Gastroesophageal sphincter (tissue), 4 donors: ENCODE results near the gene CRYBG1. TPM values are rescaled to one million over a fixed set of nuclear protein-coding genes. Genes with fewer than 3 reads are reported as not detected.
"Not testable (repeated sequence)": the region's sequence is repeated elsewhere in the genome, so short reads cannot be mapped to it uniquely, and the experiment has no call there.

Experiments used
- ATAC-seq: fragments of 150-250 bp; one replicate; pipeline ENCODE4 v1.9.1; 2016; ENCODE audit warnings: mild to moderate bottlenecking, moderate library complexity
- H3K27ac ChIP-seq, 4 donors: fragments of 200-600 bp; sonication (generic) in 3 of 4; 1 replicate in 3 of 4; 2 replicates in 1 of 4; pipeline ENCODE4 v1.5.1; 2016 to 2019
- H3K27me3 ChIP-seq: fragments of 200-600 bp; sonication (generic); one replicate; pipeline ENCODE4 v1.5.1; 2019
- H3K36me3 ChIP-seq, 2 donors: fragments of 200-600 bp; sonication (generic); one replicate each; pipeline ENCODE4 v1.5.1; 2019; ENCODE audit warnings: control low read depth in 1 of 2
- H3K4me1 ChIP-seq, 3 donors: fragments of 200-600 bp; sonication (generic); 1 replicate in 2 of 3; 2 replicates in 1 of 3; pipeline ENCODE4 v1.5.1; 2016 to 2019; ENCODE audit warnings: control low read depth in 2 of 3
- H3K4me3 ChIP-seq, 2 donors: fragments of 200-600 bp; sonication (generic); one replicate each; pipeline ENCODE4 v1.5.1; 2019; ENCODE audit warnings: mild to moderate bottlenecking in 1 of 2, moderate library complexity in 1 of 2
- H3K9me3 ChIP-seq, 3 donors: fragments of 200-600 bp; sonication (generic); one replicate each; pipeline ENCODE4 v1.5.1; 2017 to 2019; ENCODE audit warnings: control low read depth in 2 of 3
- CTCF ChIP-seq, 4 experiments: fragments of 200-600 bp in 2 of 4; fragments of 450-650 bp in 2 of 4; sonication (generic) in 1 of 4; IDR thresholded peaks; one replicate each; pipeline ENCODE4 v1.5.1; 2017 to 2019; ENCODE audit warnings: antibody characterized with exemption in 4 of 4, mild to moderate bottlenecking in 2 of 4, moderate library complexity in 2 of 4
- EP300 ChIP-seq: sonication (generic); formaldehyde crosslinking; IDR thresholded peaks from one replicate; pipeline ENCODE4 v1.6.1; 2017; ENCODE audit warnings: antibody characterized with exemption, mild to moderate bottlenecking
- POLR2A ChIP-seq, 2 donors: fragments of 450-650 bp; IDR thresholded peaks; one replicate each; pipeline ENCODE4 v1.6.1; 2017; ENCODE audit warnings: antibody characterized with exemption in 2 of 2, mild to moderate bottlenecking in 2 of 2, moderate library complexity in 1 of 2
- POLR2AphosphoS5 ChIP-seq: sonication (generic); formaldehyde crosslinking; IDR thresholded peaks from one replicate; pipeline ENCODE4 v1.6.1; 2017; ENCODE audit warnings: antibody characterized with exemption
- WGBS, 2 donors: methylation state at CpG; one replicate each; pipeline ENCODE4 v1.1.5; 2018; ENCODE audit warnings: low coverage in 1 of 2; 5-methylcytosine and 5-hydroxymethylcytosine counted together
- total RNA-seq, 4 donors: library from RNA; depleted of rRNA; stranded (reverse); fragments of >200 nt; gene quantifications; one replicate each; pipeline ENCODE4 v1.1.0, GENCODE V29; 2016

Gene CRYBG1
- total RNA-seq, 4 donors from 2014 or later, result 3.1 to 10.8 (median 4.1) TPM

GRCh38 chr6:106547601-106548453 lies 187.3 kb downstream of the CRYBG1 start:
- Histone ChIP-seq H3K27me3 (no peaks in the 10 kb centered on the region), H3K4me1 (peaks cover 0 to 12% (median 8%) of the 10 kb centered on the region in 3 donors), H3K36me3 (no peaks in the 10 kb centered on the region), H3K9me3 (no peaks in the 10 kb centered on the region), H3K4me3 (no peak overlapping the region), H3K27ac (no peak overlapping the region)
- ATAC-seq, result no peak
- TF ChIP-seq POLR2AphosphoS5 (no peak), POLR2A (IDR thresholded peaks at IDR 0.05) (no peak), EP300 (no peak), CTCF (IDR thresholded peaks at IDR 0.05) (no peak)
- 41 to 54% methylated on average over 6 of the region's 6 CpGs for WGBS, 2 donors

DNA sequence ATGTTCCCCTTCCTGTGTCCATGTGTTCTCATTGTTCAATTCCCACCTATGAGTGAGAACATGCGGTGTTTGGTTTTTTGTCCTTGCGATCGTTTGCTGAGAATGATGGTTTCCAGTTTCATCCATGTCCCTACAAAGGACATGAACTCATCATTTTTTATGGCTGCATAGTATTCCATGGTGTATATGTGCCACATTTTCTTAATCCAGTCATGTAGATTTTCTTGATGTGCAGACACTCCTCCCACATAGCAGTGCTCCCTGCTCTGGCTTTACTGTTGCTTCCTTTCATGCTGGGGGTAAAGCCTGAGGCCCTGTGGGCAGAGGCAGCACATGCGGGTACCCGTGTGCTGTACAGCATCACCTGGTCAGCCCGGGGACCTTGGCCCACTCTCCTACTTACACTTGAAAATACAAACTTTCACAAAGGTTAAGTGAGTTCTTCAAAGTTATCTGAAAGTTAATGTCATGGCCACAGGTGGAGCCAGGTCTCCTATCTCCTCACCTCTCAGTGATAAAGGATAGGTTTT lies 188.5 kb downstream of the CRYBG1 start:
- H3K27ac ChIP-seq, H3K4me3 ChIP-seq, H3K36me3 ChIP-seq, H3K27me3 ChIP-seq, H3K9me3 ChIP-seq, ATAC-seq: not testable (repeated sequence)
- WGBS, 2 donors, result no CpG with 5 or more reads among the region's 6 CpGs
- H3K4me1 ChIP-seq, result peaks cover 0 to 12% (median 8%) of the 10 kb centered on the region in 3 donors

DNA sequence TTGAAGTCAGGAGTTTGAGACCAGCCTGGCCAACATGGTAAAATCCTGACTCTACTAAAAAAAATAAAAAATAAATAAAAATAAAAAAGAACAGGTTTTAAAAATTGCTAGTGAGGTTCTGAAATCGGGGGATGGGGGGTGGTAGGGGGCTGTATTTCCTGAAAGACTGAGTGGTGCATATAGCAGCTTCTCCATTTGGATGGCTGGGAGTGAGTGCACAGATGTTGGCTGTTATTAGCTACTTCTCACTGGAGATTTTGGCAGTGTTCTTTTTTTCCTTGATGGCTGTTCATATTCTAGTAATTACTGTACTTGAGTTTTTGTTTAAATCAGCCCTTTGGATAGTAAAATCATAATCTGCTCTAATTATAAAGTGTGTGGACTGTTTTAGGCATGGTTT lies 189.0 kb downstream of the CRYBG1 start:
- Histone ChIP-seq H3K27me3 (no peaks in the 10 kb centered on the region), H3K4me1 (peaks cover 0 to 12% (median 8%) of the 10 kb centered on the region in 3 donors), H3K36me3 (peaks cover 0 to 5% of the 10 kb centered on the region in 2 donors), H3K27ac (no peak overlapping the region), H3K4me3 (no peak overlapping the region), H3K9me3 (no peaks in the 10 kb centered on the region)
- 50 to 56% methylated on average over 1 of the region's 1 CpG for WGBS, 2 donors
- TF ChIP-seq EP300 (no peak), CTCF (IDR thresholded peaks at IDR 0.05) (no peak), POLR2A (IDR thresholded peaks at IDR 0.05) (no peak), POLR2AphosphoS5 (no peak)
- no peak for ATAC-seq

DNA sequence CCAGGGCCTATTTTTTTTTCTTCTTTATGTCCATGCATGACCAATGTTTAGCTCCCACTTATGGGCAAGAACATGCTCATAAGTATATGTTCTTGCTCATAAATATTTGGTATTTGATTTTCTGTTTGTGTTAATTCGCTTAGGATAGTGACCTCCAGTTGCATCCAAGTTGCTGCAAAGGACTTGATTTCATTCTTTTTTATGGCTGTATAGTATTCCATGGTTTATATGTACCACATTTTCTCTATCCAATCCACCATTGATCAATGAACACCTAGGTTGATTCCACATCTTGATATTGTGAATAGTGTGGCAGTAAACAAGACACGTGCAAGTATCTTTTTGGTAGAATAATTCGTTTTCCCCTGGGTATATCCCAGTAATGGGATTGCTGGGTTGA lies 190.6 kb downstream of the CRYBG1 start:
- ATAC-seq, result no peak
- no peaks in the 10 kb centered on the region for H3K27me3 ChIP-seq
- peaks cover 0 to 5% of the 10 kb centered on the region in 2 donors for H3K36me3 ChIP-seq
- no peaks in the 10 kb centered on the region for H3K9me3 ChIP-seq
- 93 to 100% methylated on average over 2 to 3 of the region's 3 CpGs for WGBS, 2 donors
- H3K27ac ChIP-seq, result no peak overlapping the region
- peaks cover 0 to 8% (median 3%) of the 10 kb centered on the region in 3 donors for H3K4me1 ChIP-seq
- no peak overlapping the region for H3K4me3 ChIP-seq
- no peak for TF ChIP-seq POLR2AphosphoS5
- TF ChIP-seq POLR2A (IDR thresholded peaks at IDR 0.05), result no peak
- no peak for TF ChIP-seq EP300

DNA sequence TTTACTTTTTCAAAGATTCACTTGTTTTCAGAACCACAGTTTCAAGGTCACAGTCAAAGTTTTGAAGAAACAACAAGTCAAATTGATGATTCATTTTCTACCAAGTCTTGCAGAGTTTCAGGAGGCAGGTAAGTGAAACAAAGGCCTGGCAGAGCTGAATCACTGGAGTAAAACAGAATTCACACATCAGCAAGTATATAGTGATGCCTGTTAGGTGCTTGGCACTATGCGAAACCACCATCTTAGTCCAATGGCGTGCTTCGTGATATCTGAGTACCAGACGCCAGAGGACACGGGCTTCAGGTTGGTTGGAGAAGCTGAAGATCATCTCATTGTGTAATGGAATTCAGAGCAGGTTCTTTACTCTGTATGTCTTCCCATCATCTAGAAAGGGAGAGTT lies 192.9 kb downstream of the CRYBG1 start:
- Histone ChIP-seq H3K27ac (no peak overlapping the region), H3K4me1 (no peaks in the 10 kb centered on the region), H3K9me3 (no peaks in the 10 kb centered on the region), H3K4me3 (no peak overlapping the region), H3K36me3 (peaks cover 0 to 5% of the 10 kb centered on the region in 2 donors), H3K27me3 (no peaks in the 10 kb centered on the region)
- ATAC-seq, result no peak
- no peak for TF ChIP-seq EP300
- no peak for TF ChIP-seq POLR2A (IDR thresholded peaks at IDR 0.05)
- no peak for TF ChIP-seq POLR2AphosphoS5
- TF ChIP-seq CTCF (IDR thresholded peaks at IDR 0.05), result no peak
- 96% methylated on average over 3 of the region's 5 CpGs; no CpG with 5 or more reads in 1 of the 2 donors for WGBS, 2 donors

DNA sequence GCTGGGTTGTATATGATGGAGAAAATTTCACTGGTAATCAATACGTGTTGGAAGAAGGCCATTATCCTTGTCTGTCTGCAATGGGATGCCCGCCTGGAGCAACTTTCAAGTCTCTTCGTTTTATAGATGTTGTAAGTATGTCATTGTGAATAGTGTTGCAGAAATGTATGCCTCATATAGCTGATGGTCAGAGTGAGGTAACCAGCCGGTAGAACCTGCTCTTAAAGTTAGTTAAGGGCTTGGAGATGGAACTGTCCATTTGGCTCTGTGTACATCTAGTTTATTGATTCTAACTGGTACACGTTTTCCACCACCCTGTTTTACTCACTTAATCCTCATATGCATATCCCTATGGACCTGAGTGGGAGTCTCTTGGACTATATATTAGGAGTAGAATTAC lies 195.2 kb downstream of the CRYBG1 start:
- Histone ChIP-seq H3K9me3 (no peaks in the 10 kb centered on the region), H3K4me1 (no peaks in the 10 kb centered on the region), H3K4me3 (no peak overlapping the region), H3K27ac (no peak overlapping the region), H3K27me3 (no peaks in the 10 kb centered on the region), H3K36me3 (peaks cover 0 to 21% of the 10 kb centered on the region in 2 donors)
- no peak for TF ChIP-seq POLR2A (IDR thresholded peaks at IDR 0.05)
- TF ChIP-seq CTCF (IDR thresholded peaks at IDR 0.05), result no peak
- TF ChIP-seq POLR2AphosphoS5, result no peak
- TF ChIP-seq EP300, result no peak
- WGBS, 2 donors, result 50 to 78% methylated on average over 2 to 5 of the region's 5 CpGs
- ATAC-seq, result no peak
